IgD-negative memory B cell (primary cell): ENCODE results near the gene ADORA3. TPM values are rescaled to one million over a fixed set of nuclear protein-coding genes. Genes with fewer than 3 reads are reported as not detected.

Source experiments
- H3K27ac Mint-ChIP-seq, 3 donors: one replicate each; pipeline ENCODE4 v1.8.0; 2020 to 2022; ENCODE audit warnings: mild to moderate bottlenecking in 3 of 3, mixed read lengths in 3 of 3, moderate library complexity in 1 of 3
- H3K27me3 Mint-ChIP-seq: one replicate; pipeline ENCODE4 v1.8.0; 2021; ENCODE audit warnings: mixed read lengths
- H3K36me3 Mint-ChIP-seq: one replicate; pipeline ENCODE4 v1.8.0; 2020; ENCODE audit warnings: mild to moderate bottlenecking, mixed read lengths
- H3K4me1 Mint-ChIP-seq, 3 donors: one replicate each; pipeline ENCODE4 v1.8.0; 2020 to 2022; ENCODE audit warnings: mixed read lengths in 3 of 3, mild to moderate bottlenecking in 1 of 3
- H3K4me3 Mint-ChIP-seq, 4 donors: one replicate each; pipeline ENCODE4 v1.8.0; 2020 to 2022; ENCODE audit warnings: mild to moderate bottlenecking in 4 of 4, mixed read lengths in 4 of 4, moderate library complexity in 3 of 4
- H3K9me3 Mint-ChIP-seq, 3 donors: one replicate each; pipeline ENCODE4 v1.8.0; 2020 to 2021; ENCODE audit warnings: mixed read lengths in 3 of 3, mild to moderate bottlenecking in 1 of 3
- polyA plus RNA-seq: library from polyadenylated mRNA; unstranded; fragments of 300-500 nt; fragmentation: Illumina TruSeq; gene quantifications from one replicate; pipeline ENCODE4 v1.2.3, GENCODE V29; 2021

Gene ADORA3
- polyA plus RNA-seq, 1 donor from 2014 or later: 0.44 TPM

DNA sequence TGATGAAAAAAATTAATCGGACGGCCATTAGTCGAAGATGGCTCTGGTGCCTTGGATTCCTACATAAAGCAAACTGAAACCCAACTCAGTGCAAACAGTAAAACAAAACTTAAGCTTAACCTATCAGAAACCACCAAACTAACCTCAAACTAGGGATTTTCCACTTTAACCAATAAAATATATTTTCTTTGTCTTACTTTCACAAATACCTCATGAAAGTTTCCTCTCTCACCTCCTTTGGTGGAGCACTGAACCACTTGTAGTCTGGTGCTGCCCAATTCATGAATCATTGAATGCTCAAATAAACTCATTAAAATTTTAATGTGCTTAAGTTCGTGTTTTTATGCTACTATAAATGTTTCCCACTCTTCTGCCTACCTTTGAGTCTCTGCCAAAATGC is 7.0 kb downstream of the ADORA3 start:
- H3K9me3 Mint-ChIP-seq: peaks cover 0 to 6% (median 4%) of the 10 kb centered on the region in 3 donors
- no peak overlapping the region for H3K4me3 Mint-ChIP-seq
- peaks cover 11 to 16% (median 14%) of the 10 kb centered on the region in 3 donors for H3K4me1 Mint-ChIP-seq
- no peak overlapping the region for H3K27ac Mint-ChIP-seq
- no peaks in the 10 kb centered on the region for H3K27me3 Mint-ChIP-seq
- H3K36me3 Mint-ChIP-seq: no peaks in the 10 kb centered on the region

DNA sequence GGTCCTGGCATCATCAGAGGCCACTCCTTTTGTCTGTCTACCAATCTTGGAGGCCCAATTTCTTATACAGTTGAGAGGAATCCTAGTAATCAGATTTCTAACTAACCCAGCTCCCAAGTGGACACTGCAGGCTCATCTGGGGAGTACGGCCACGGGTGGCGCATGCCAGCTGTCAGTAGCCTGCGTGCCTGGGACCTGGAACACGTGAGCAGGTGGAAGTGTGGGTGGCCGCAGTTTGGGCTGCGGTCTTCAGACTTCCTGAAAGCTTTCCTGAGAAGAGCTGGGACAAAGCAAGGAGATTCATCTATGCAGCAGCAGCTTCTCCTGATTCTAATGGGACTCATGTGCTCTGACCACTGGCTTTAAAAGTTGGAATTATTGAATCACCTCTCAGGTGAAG is 12.4 kb downstream of the ADORA3 start:
- no peak overlapping the region for H3K27ac Mint-ChIP-seq
- peaks cover 0 to 2% (median 0%) of the 10 kb centered on the region in 3 donors for H3K9me3 Mint-ChIP-seq
- no peaks in the 10 kb centered on the region for H3K36me3 Mint-ChIP-seq
- H3K4me3 Mint-ChIP-seq: no peak overlapping the region
- no peaks in the 10 kb centered on the region for H3K4me1 Mint-ChIP-seq
- no peaks in the 10 kb centered on the region for H3K27me3 Mint-ChIP-seq

DNA sequence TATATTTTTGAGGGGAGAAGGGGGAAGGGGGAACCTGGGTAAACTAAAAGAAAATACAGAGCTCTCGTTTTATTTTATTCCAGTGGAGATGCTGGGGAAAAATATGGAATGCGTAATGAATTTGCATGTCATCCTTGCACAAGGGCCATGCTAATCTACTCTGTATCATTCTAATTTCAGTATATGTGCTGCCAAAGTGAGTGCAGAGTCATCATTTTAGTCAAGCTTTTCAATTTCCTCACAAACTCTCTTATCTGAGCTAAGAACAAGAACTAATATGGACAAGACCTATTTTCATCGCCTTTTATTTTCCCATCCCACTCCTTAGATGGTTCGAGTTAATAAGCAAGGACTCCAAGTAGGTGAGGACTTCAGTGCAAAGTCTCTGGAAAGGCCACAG is 13.2 kb downstream of the ADORA3 start:
- Mint-ChIP-seq H3K27me3 (no peaks in the 10 kb centered on the region), H3K4me1 (no peaks in the 10 kb centered on the region), H3K36me3 (no peaks in the 10 kb centered on the region), H3K9me3 (peaks cover 0 to 2% (median 0%) of the 10 kb centered on the region in 3 donors), H3K27ac (no peak overlapping the region), H3K4me3 (no peak overlapping the region)

DNA sequence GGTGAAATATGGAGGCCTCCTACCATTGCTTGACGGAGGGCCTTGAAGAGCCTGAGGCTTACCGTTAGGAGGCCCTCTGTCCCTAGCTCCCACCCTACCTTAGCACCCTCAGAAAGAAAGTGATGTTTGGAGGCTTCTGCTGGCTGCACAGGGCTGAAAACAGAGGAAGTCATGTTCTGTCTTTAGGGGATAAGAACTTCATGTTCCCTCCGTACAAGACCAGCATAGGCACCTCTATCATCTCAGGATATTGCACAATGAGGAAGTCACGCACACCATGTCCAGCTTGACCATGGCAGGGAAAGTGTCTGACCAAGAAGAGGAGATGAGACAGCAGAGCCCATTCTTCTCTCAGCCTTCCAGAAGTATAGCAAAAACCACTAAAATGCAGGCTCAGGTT is 13.8 kb downstream of the ADORA3 start:
- H3K36me3 Mint-ChIP-seq: no peaks in the 10 kb centered on the region
- H3K9me3 Mint-ChIP-seq: peaks cover 0 to 1% (median 0%) of the 10 kb centered on the region in 3 donors
- no peaks in the 10 kb centered on the region for H3K27me3 Mint-ChIP-seq
- no peaks in the 10 kb centered on the region for H3K4me1 Mint-ChIP-seq
- H3K4me3 Mint-ChIP-seq: no peak overlapping the region
- H3K27ac Mint-ChIP-seq: no peak overlapping the region

- Mint-ChIP-seq H3K4me1 (no peaks in the 10 kb centered on the region), H3K9me3 (no peaks in the 10 kb centered on the region), H3K36me3 (no peaks in the 10 kb centered on the region), H3K27ac (no peak overlapping the region), H3K4me3 (no peak overlapping the region), H3K27me3 (no peaks in the 10 kb centered on the region)
These were observed 14.8 kb downstream of the ADORA3 start for GRCh38 chr1:111488669-111489068.

DNA sequence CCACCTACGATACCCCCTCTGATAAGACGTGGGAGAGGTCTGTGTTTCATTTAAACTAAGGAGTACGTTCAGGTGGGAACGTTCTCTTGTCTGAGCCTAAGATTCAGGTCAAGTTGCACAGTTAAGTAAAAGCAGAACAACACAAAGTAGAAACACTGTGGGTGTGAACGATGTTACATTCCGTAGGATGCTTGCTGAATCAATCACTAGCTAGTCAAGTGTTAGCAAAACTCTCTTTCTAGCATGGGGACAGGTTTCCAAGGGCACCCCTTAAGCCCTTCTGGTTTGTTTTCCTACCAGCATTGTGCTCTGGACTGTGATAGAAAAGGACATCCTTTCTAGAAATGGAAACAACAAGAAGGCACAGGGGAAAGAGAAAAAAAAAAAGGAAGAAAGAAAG is 16.3 kb downstream of the ADORA3 start:
- H3K9me3 Mint-ChIP-seq: no peaks in the 10 kb centered on the region
- H3K36me3 Mint-ChIP-seq: no peaks in the 10 kb centered on the region
- H3K4me1 Mint-ChIP-seq: peaks cover 1 to 5% (median 1%) of the 10 kb centered on the region in 3 donors
- H3K27me3 Mint-ChIP-seq: no peaks in the 10 kb centered on the region
- no peak overlapping the region for H3K4me3 Mint-ChIP-seq
- no peak overlapping the region for H3K27ac Mint-ChIP-seq

GRCh38 chr1:111486431-111486830 is 17.0 kb downstream of the ADORA3 start:
- no peak overlapping the region for H3K27ac Mint-ChIP-seq
- no peaks in the 10 kb centered on the region for H3K9me3 Mint-ChIP-seq
- H3K4me3 Mint-ChIP-seq: no peak overlapping the region
- peaks cover 5 to 10% (median 8%) of the 10 kb centered on the region in 3 donors for H3K4me1 Mint-ChIP-seq
- no peaks in the 10 kb centered on the region for H3K27me3 Mint-ChIP-seq
- H3K36me3 Mint-ChIP-seq: peaks cover 2% of the 10 kb centered on the region

DNA sequence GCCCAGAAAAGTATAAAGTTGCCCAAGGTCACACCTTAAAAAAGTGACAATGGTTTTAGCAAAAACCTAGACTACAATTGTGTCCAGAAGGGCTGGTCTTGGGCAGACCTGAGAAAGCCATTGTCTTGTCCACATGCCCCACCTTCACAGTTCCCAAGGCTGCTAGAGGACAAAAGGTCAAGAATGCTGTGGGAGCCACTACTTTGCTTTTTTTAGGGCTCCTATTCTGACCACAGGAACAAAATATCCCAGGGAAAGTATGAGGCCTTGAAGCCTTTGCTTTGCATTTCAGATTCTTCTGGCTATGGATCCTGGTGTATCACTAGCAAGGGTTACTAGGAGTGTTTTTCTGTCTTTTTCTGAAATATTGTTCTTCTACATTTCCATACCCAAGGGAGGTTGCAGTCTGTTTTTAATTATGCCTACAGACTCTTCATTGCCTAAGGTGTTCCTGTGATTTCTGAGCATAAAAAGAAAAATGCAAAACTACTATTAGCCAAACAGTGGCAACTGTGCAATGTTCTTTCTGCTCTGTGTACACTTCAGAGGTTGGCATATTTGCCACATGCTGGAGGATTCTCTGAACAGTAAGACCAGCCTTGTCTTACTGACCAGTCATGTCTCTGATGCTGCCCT is 18.9 kb downstream of the ADORA3 start:
- no peaks in the 10 kb centered on the region for H3K27me3 Mint-ChIP-seq
- no peaks in the 10 kb centered on the region for H3K9me3 Mint-ChIP-seq
- peaks cover 13 to 16% (median 16%) of the 10 kb centered on the region in 3 donors for H3K4me1 Mint-ChIP-seq
- peaks cover 2% of the 10 kb centered on the region for H3K36me3 Mint-ChIP-seq
- no peak overlapping the region for H3K27ac Mint-ChIP-seq
- H3K4me3 Mint-ChIP-seq: no peak overlapping the region

- Mint-ChIP-seq H3K27me3 (no peaks in the 10 kb centered on the region), H3K4me1 (peaks cover 13 to 16% (median 16%) of the 10 kb centered on the region in 3 donors), H3K27ac (no peak overlapping the region)
These were observed 19.6 kb downstream of the ADORA3 start for GRCh38 chr1:111483876-111484275.

DNA sequence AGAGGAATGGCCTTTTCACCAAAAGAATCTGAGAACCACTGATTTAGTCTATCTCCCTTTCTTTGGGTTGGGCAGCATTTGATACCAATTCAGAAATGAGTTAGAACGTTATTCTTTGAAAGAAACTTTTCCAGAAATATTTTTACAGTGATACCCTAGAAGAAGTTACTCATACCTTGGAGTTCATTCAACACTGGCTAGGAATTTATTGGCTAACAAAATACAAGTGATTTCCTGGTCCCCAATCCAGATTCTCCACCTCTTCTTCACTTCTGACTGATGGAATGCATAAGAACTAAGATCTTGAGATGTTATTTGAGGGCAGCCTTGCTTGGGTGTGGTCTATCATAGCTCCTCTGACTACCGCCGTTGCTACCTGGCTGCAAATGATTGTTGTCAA is 20.3 kb downstream of the ADORA3 start:
- no peaks in the 10 kb centered on the region for H3K27me3 Mint-ChIP-seq
- peak overlapping the region in 1 of 3 donors; percentile 71 for H3K27ac Mint-ChIP-seq

More at GRCh38 chr1:111483876-111484275, 19.6 kb downstream of the ADORA3 start:
- Mint-ChIP-seq H3K9me3 (no peaks in the 10 kb centered on the region), H3K36me3 (peaks cover 2% of the 10 kb centered on the region), H3K4me3 (no peak overlapping the region)

GRCh38 chr1:111481387-111482221 is 21.8 kb downstream of the ADORA3 start:
- peaks cover 8% of the 10 kb centered on the region for H3K36me3 Mint-ChIP-seq
- peak overlapping the region in 2 of 4 donors; percentile 18 to 41 for H3K4me3 Mint-ChIP-seq
- peaks cover 30 to 35% (median 33%) of the 10 kb centered on the region in 3 donors for H3K4me1 Mint-ChIP-seq
- peak overlapping the region in 1 of 3 donors; percentile 25 for H3K27ac Mint-ChIP-seq
- no peaks in the 10 kb centered on the region for H3K27me3 Mint-ChIP-seq
- H3K9me3 Mint-ChIP-seq: no peaks in the 10 kb centered on the region

More for the DNA sequence above, 20.3 kb downstream of the ADORA3 start:
- peak overlapping the region in 1 of 4 donors; percentile 7 for H3K4me3 Mint-ChIP-seq
- no peaks in the 10 kb centered on the region for H3K9me3 Mint-ChIP-seq
- peaks cover 14 to 20% (median 19%) of the 10 kb centered on the region in 3 donors for H3K4me1 Mint-ChIP-seq
- H3K36me3 Mint-ChIP-seq: peaks cover 3% of the 10 kb centered on the region

DNA sequence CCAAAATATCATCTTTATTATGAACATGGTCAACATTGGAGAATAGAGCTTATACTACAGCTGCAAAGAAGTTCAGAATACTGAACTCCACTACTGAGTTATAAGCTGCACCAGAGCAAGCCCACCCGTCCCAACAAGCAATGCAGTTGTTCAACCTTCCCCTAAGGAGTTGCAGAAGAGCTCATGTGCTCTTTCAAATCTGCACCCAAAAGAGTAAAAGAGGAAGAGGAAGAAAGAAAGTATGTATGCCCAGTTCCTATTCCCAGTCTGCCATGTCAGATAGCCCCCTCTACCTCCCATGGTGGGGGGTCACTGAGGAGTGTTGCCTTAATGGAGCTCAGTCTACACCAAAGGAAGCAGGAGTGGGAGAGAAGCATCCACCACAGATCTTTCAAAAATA is 22.8 kb downstream of the ADORA3 start:
- peak overlapping the region in 2 of 4 donors; percentile 2 to 35 for H3K4me3 Mint-ChIP-seq
- no peaks in the 10 kb centered on the region for H3K27me3 Mint-ChIP-seq
- H3K27ac Mint-ChIP-seq: peak overlapping the region in 1 of 3 donors; percentile 0
- peaks cover 8% of the 10 kb centered on the region for H3K36me3 Mint-ChIP-seq
- H3K9me3 Mint-ChIP-seq: no peaks in the 10 kb centered on the region
- H3K4me1 Mint-ChIP-seq: peaks cover 37 to 44% (median 38%) of the 10 kb centered on the region in 3 donors

GRCh38 chr1:111476761-111477309 is 26.6 kb downstream of the ADORA3 start:
- H3K27me3 Mint-ChIP-seq: no peaks in the 10 kb centered on the region
- H3K4me3 Mint-ChIP-seq: peak overlapping the region; percentile 59 to 94 (median 74)
- peaks cover 8% of the 10 kb centered on the region for H3K36me3 Mint-ChIP-seq
- peaks cover 45 to 59% (median 49%) of the 10 kb centered on the region in 3 donors for H3K4me1 Mint-ChIP-seq
- peak overlapping the region; percentile 68 to 94 (median 81) for H3K27ac Mint-ChIP-seq
- no peaks in the 10 kb centered on the region for H3K9me3 Mint-ChIP-seq

- Mint-ChIP-seq H3K4me1 (peaks cover 43 to 53% (median 45%) of the 10 kb centered on the region in 3 donors), H3K4me3 (peak overlapping the region; percentile 59 to 94 (median 74)), H3K27me3 (no peaks in the 10 kb centered on the region), H3K27ac (peak overlapping the region; percentile 81 to 94 (median 84)), H3K9me3 (no peaks in the 10 kb centered on the region), H3K36me3 (peaks cover 6% of the 10 kb centered on the region)
These were observed 27.2 kb downstream of the ADORA3 start for GRCh38 chr1:111476214-111476613.

- Mint-ChIP-seq H3K36me3 (peaks cover 6% of the 10 kb centered on the region), H3K4me3 (peak overlapping the region; percentile 60 to 94 (median 86)), H3K27me3 (no peaks in the 10 kb centered on the region), H3K9me3 (no peaks in the 10 kb centered on the region), H3K4me1 (peaks cover 40 to 52% (median 42%) of the 10 kb centered on the region in 3 donors), H3K27ac (peak overlapping the region; percentile 81 to 94 (median 84))
These were observed 27.7 kb downstream of the ADORA3 start for GRCh38 chr1:111475701-111476100.
